Measurements from ENCODE around the gene INTS6. TPM values are rescaled to one million over a fixed set of nuclear protein-coding genes. Genes with fewer than 3 reads are reported as not detected.

The INTS6 gene
- total and polyA plus RNA-seq, 2 donors from 2014 or later, result 8.3 to 31.0 TPM

DNA sequence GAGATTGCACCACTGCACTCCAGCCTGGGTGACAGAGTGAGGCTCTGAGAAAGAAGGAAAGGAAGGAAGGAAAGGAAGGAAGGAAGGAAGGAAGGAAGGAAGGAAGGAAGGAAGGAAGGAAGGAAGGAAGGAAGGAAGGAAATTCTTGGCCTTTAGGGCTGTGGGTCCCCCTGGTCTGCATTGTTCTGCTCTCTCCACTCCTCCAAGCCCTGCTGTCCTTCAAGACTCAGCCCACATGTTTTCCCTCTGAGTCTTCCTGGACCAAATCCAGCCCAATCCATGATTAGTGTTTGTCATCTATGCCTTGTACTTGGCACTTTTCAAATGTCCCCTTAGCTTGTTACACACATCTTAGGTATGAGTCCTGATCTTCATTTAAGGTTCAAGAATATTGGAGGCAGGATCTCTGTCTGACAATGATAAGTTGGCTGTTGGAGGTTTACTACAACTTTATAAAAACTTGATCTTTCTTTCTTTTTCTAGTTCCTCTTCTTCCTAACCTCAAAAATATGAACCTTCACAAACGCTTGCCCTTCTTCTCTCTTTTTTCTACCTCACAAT, 48.8 kb upstream of the INTS6 start:
- Histone ChIP-seq H3K36me3 (ENCODE audit: control insufficient read depth in 2 of 3, insufficient read depth in 3 of 3, low read length in 3 of 3) (no peaks in the 10 kb centered on the region), H3K9ac (ENCODE audit: low read length in 3 of 3) (no peak overlapping the region), H3K27ac (ENCODE audit: low read depth in 2 of 2, low read length in 2 of 2) (no peak overlapping the region), H3K4me1 (ENCODE audit: control insufficient read depth in 2 of 3, insufficient read depth in 2 of 3, low read depth in 1 of 3, low read length in 3 of 3) (peaks cover 0 to 3% (median 2%) of the 10 kb centered on the region in 3 donors), H3K9me3 (ENCODE audit: control insufficient read depth in 2 of 3, insufficient read depth in 1 of 3, low read length in 3 of 3) (no peaks in the 10 kb centered on the region), H3K27me3 (ENCODE audit: control insufficient read depth, insufficient read depth, low read length) (no peaks in the 10 kb centered on the region), H3K4me3 (ENCODE audit: low read length in 3 of 3) (no peak overlapping the region)
- DNase-seq (no peak), FAIRE-seq (no peak)
- intact Hi-C loops (cut with DNase I), result no loop called here
- TF ChIP-seq, protein P1, sequence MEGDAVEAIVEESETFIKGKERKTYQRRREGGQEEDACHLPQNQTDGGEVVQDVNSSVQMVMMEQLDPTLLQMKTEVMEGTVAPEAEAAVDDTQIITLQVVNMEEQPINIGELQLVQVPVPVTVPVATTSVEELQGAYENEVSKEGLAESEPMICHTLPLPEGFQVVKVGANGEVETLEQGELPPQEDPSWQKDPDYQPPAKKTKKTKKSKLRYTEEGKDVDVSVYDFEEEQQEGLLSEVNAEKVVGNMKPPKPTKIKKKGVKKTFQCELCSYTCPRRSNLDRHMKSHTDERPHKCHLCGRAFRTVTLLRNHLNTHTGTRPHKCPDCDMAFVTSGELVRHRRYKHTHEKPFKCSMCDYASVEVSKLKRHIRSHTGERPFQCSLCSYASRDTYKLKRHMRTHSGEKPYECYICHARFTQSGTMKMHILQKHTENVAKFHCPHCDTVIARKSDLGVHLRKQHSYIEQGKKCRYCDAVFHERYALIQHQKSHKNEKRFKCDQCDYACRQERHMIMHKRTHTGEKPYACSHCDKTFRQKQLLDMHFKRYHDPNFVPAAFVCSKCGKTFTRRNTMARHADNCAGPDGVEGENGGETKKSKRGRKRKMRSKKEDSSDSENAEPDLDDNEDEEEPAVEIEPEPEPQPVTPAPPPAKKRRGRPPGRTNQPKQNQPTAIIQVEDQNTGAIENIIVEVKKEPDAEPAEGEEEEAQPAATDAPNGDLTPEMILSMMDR (IDR thresholded peaks at IDR 0.05; ENCODE audit: borderline replicate concordance, extremely low read depth, insufficient read depth), result no peak

DNA sequence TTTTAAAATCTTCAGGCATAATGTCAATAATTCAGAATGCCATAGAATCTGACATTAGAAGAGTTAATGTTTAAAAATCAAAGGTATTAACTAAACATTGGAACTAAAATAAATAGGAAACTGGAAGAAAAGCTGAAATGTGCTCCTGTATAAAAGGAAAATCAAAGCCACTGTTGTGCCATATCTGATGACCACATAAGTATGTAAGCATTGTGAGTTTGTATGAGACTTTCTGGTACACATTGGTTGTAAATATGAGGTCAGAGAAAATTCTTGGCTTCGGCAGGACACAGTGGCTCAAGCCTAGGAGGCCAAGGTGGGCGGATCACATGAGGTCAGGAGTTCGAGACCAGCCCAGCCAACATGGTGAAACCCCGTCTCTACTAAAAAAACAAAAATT, 48.3 kb upstream of the INTS6 start:
- intact Hi-C loops (cut with DNase I), result no loop called here

DNA sequence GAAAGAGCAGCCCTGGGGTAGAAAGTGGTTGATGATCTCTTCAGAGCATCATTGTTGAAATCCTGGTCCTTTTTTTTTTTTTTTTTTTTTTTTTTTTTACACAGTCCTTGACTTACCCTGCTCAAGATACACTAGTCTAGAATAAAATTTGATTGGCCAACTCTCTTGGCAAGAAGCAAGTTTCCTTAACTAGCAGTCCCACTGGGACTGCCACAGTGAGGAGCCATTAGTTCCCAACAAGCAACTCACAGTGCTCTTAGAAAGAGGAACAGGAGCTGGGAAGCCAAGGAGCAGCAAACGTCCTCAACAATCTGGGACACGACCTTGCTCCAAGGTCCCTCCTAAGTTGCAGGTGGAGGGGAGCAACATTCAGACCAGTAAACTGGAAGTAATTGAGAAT, 47.9 kb upstream of the INTS6 start:
- H3K27me3 ChIP-seq (ENCODE audit: control insufficient read depth, insufficient read depth, low read length), result no peaks in the 10 kb centered on the region
- TF ChIP-seq, protein P1 (IDR thresholded peaks at IDR 0.05; ENCODE audit: borderline replicate concordance, extremely low read depth, insufficient read depth), result no peak
- no peaks in the 10 kb centered on the region for H3K9me3 ChIP-seq (ENCODE audit: control insufficient read depth in 2 of 3, insufficient read depth in 1 of 3, low read length in 3 of 3)
- FAIRE-seq, result no peak
- H3K4me3 ChIP-seq (ENCODE audit: low read length in 3 of 3), result no peak overlapping the region
- no peak overlapping the region for H3K9ac ChIP-seq (ENCODE audit: low read length in 3 of 3)
- no peaks in the 10 kb centered on the region for H3K36me3 ChIP-seq (ENCODE audit: control insufficient read depth in 2 of 3, insufficient read depth in 3 of 3, low read length in 3 of 3)
- intact Hi-C loops (cut with DNase I), result no loop called here
- H3K27ac ChIP-seq (ENCODE audit: low read depth in 2 of 2, low read length in 2 of 2), result no peak overlapping the region
- no peak for DNase-seq
- peaks cover 0 to 3% (median 2%) of the 10 kb centered on the region in 3 donors for H3K4me1 ChIP-seq (ENCODE audit: control insufficient read depth in 2 of 3, insufficient read depth in 2 of 3, low read depth in 1 of 3, low read length in 3 of 3)

More for the DNA sequence above, 48.3 kb upstream of the INTS6 start:
- no peak for FAIRE-seq
- Histone ChIP-seq H3K9ac (ENCODE audit: low read length in 3 of 3) (no peak overlapping the region), H3K4me1 (ENCODE audit: control insufficient read depth in 2 of 3, insufficient read depth in 2 of 3, low read depth in 1 of 3, low read length in 3 of 3) (peaks cover 0 to 3% (median 2%) of the 10 kb centered on the region in 3 donors), H3K4me3 (ENCODE audit: low read length in 3 of 3) (no peak overlapping the region), H3K27me3 (ENCODE audit: control insufficient read depth, insufficient read depth, low read length) (no peaks in the 10 kb centered on the region), H3K27ac (ENCODE audit: low read depth in 2 of 2, low read length in 2 of 2) (no peak overlapping the region), H3K36me3 (ENCODE audit: control insufficient read depth in 2 of 3, insufficient read depth in 3 of 3, low read length in 3 of 3) (no peaks in the 10 kb centered on the region), H3K9me3 (ENCODE audit: control insufficient read depth in 2 of 3, insufficient read depth in 1 of 3, low read length in 3 of 3) (no peaks in the 10 kb centered on the region)
- TF ChIP-seq, protein P1 (IDR thresholded peaks at IDR 0.05; ENCODE audit: borderline replicate concordance, extremely low read depth, insufficient read depth), result no peak
- DNase-seq, result no peak

DNA sequence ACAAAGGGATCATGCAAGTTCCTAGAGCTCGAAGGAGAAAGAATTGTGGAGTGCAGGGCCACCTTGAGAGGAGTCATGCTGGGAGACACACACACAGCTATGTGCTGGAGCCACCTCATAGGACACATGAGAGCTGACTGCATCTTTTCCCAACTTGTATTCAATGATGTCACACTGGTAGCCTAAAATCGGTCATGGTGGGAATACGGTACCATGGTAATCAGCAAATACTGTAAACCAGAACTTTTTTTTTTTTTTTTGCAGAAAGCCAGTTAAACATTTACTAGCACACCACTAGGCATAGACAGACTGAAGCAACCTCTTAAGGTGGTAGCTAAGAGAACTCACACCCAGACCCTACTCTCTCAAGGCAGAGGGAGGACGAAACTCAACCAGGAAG, 47.0 kb upstream of the INTS6 start:
- FAIRE-seq (no peak), DNase-seq (no peak)
- intact Hi-C loops (cut with DNase I), result no loop called here
- H3K36me3 ChIP-seq (ENCODE audit: control insufficient read depth in 2 of 3, insufficient read depth in 3 of 3, low read length in 3 of 3), result no peaks in the 10 kb centered on the region
- H3K27me3 ChIP-seq (ENCODE audit: control insufficient read depth, insufficient read depth, low read length), result no peaks in the 10 kb centered on the region
- H3K4me3 ChIP-seq (ENCODE audit: low read length in 3 of 3), result no peak overlapping the region
- H3K4me1 ChIP-seq (ENCODE audit: control insufficient read depth in 2 of 3, insufficient read depth in 2 of 3, low read depth in 1 of 3, low read length in 3 of 3), result peaks cover 0 to 3% (median 2%) of the 10 kb centered on the region in 3 donors
- H3K27ac ChIP-seq (ENCODE audit: low read depth in 2 of 2, low read length in 2 of 2), result no peak overlapping the region
- no peak overlapping the region for H3K9ac ChIP-seq (ENCODE audit: low read length in 3 of 3)
- H3K9me3 ChIP-seq (ENCODE audit: control insufficient read depth in 2 of 3, insufficient read depth in 1 of 3, low read length in 3 of 3), result no peaks in the 10 kb centered on the region
- TF ChIP-seq, protein P1 (IDR thresholded peaks at IDR 0.05; ENCODE audit: borderline replicate concordance, extremely low read depth, insufficient read depth), result no peak
